H1 (cell line): ENCODE measurements around the gene PSMC4. TPM values are rescaled to one million over a fixed set of nuclear protein-coding genes. Genes with fewer than 3 reads are reported as not detected.
"Not testable (repeated sequence)": the region's sequence is repeated elsewhere in the genome, so short reads cannot be mapped to it uniquely, and the experiment has no call there.

ENCODE experiments used
- CTCF ChIA-PET: fragments of 300-600 bp; sonication (Branson Sonifier 250); formaldehyde crosslinking; loops from one replicate; lab custom pipeline; 2021; ENCODE audit not compliant: partially characterized antibody; lab: Charles Lee
- POLR2A ChIA-PET: fragments of 300-600 bp; sonication (Branson Sonifier 250); formaldehyde crosslinking; loops from one replicate; lab custom pipeline; 2021; ENCODE audit warnings: inconsistent platforms; ENCODE audit not compliant: partially characterized antibody; lab: Charles Lee
- DNase-seq, 2 experiments: peaks; one replicate each; pipeline versions ENCODE4 v3.0.0 to v3.0.0-alpha.2; 2010 to 2022; ENCODE audit warnings: low spot score in 2 of 2, low read depth in 1 of 2, mixed read lengths in 1 of 2
- FAIRE-seq: peaks from 2 replicates; lab custom pipeline; 2011; peaks lifted over from hg19 to GRCh38; lab: Jason Lieb, UNC
- H2AFZ ChIP-seq: 2 replicates; pipeline ENCODE4 v1.8.1; 2012; ENCODE audit warnings: low read length, inconsistent platforms
- H2AK5ac ChIP-seq: 2 replicates; pipeline ENCODE4 v1.6.1; 2013; ENCODE audit warnings: low read depth, low read length
- H2BK120ac ChIP-seq: replicated peaks from 2 replicates; pipeline ENCODE3; 2013; ENCODE audit warnings: low read depth, low read length, inconsistent platforms
- H2BK12ac ChIP-seq: 2 replicates; pipeline ENCODE4 v1.6.1; 2013; ENCODE audit warnings: low read depth, low read length
- H2BK15ac ChIP-seq: 2 replicates; pipeline ENCODE4 v1.6.1; 2013; ENCODE audit warnings: low read length
- H2BK20ac ChIP-seq: 2 replicates; pipeline ENCODE4 v1.6.1; 2013; ENCODE audit warnings: low read length
- H2BK5ac ChIP-seq: 2 replicates; pipeline ENCODE4 v1.6.1; 2013; ENCODE audit warnings: low read depth, low read length
- H3K14ac ChIP-seq: 2 replicates; pipeline ENCODE4 v1.6.1; 2013; ENCODE audit warnings: inconsistent platforms; ENCODE audit not compliant: insufficient read length
- H3K18ac ChIP-seq: 2 replicates; pipeline ENCODE4 v1.6.1; 2013; ENCODE audit warnings: low read length; ENCODE audit errors: extremely low read depth
- H3K23ac ChIP-seq: 2 replicates; pipeline ENCODE4 v1.6.1; 2013; ENCODE audit warnings: inconsistent platforms; ENCODE audit not compliant: insufficient read length
- H3K23me2 ChIP-seq: 2 replicates; pipeline ENCODE4 v1.6.1; 2013; ENCODE audit warnings: low read depth, low read length
- H3K27ac ChIP-seq: 2 replicates; pipeline ENCODE4 v1.6.1; 2011; ENCODE audit warnings: low read depth, low read length, inconsistent platforms
- H3K27me3 ChIP-seq, 4 experiments: replicated peaks in 1 of 4; 1 replicate in 1 of 4; 2 replicates in 3 of 4; pipeline versions ENCODE4 v1.6.1 to v1.8.1; 2011 to 2013; ENCODE audit warnings: low read length in 3 of 4, mild to moderate bottlenecking in 3 of 4, inconsistent platforms in 2 of 4, mixed read lengths in 2 of 4, moderate library complexity in 1 of 4; ENCODE audit not compliant: control insufficient read depth in 3 of 4, insufficient read depth in 3 of 4; ENCODE audit errors: extremely low read depth in 1 of 4
- H3K36me3 ChIP-seq, 4 experiments: 2 replicates each; pipeline versions ENCODE4 v1.6.1 to v1.8.1; 2011 to 2013; ENCODE audit warnings: mild to moderate bottlenecking in 4 of 4, low read length in 3 of 4, moderate library complexity in 2 of 4, control low read depth in 1 of 4, inconsistent platforms in 1 of 4; ENCODE audit not compliant: insufficient read depth in 4 of 4, control insufficient read depth in 2 of 4
- H3K4ac ChIP-seq: replicated peaks from 2 replicates; pipeline ENCODE3; 2013; ENCODE audit warnings: low read length, low read depth, mixed read lengths, inconsistent platforms; ENCODE audit not compliant: insufficient read length
- H3K4me1 ChIP-seq, 4 experiments: replicated peaks in 1 of 4; 1 replicate in 1 of 4; 2 replicates in 3 of 4; pipeline versions ENCODE4 v1.6.1 to v1.8.1; 2011 to 2013; ENCODE audit warnings: low read length in 3 of 4, inconsistent platforms in 2 of 4, mixed read lengths in 1 of 4; ENCODE audit not compliant: insufficient read depth in 4 of 4, control insufficient read depth in 3 of 4
- H3K4me2 ChIP-seq, 2 experiments: 2 replicates each; pipeline versions ENCODE4 v1.6.1 to v1.8.1; 2011 to 2013; ENCODE audit warnings: low read depth in 2 of 2, low read length in 2 of 2, control low read depth in 1 of 2, inconsistent platforms in 1 of 2, mild to moderate bottlenecking in 1 of 2; ENCODE audit not compliant: insufficient read depth in 1 of 2
- H3K4me3 ChIP-seq, 4 experiments: fragments of 200-600, 300-600 bp in 1 of 4; sonication (generic), shearing (Covaris generic), sonication (Bioruptor Twin) in 1 of 4; 2 replicates each; pipeline versions ENCODE4 v1.5.1 to v1.8.1; 2011 to 2016; ENCODE audit warnings: low read length in 4 of 4, low read depth in 3 of 4, control low read depth in 2 of 4, inconsistent platforms in 2 of 4, mild to moderate bottlenecking in 2 of 4, mixed read lengths in 1 of 4, moderate library complexity in 1 of 4; ENCODE audit not compliant: insufficient read depth in 2 of 4; ENCODE audit errors: extremely low read depth in 1 of 4
- H3K56ac ChIP-seq: replicated peaks from 2 replicates; pipeline ENCODE3; 2013; ENCODE audit warnings: low read depth, mild to moderate bottlenecking, mixed read lengths, low read length, inconsistent platforms; ENCODE audit not compliant: insufficient read length
- H3K79me1 ChIP-seq: 2 replicates; pipeline ENCODE4 v1.6.1; 2013; ENCODE audit warnings: low read depth, low read length, control low read depth
- H3K79me2 ChIP-seq, 2 experiments: 2 replicates each; pipeline versions ENCODE4 v1.6.1 to v1.8.1; 2012 to 2013; ENCODE audit warnings: low read length in 2 of 2, mild to moderate bottlenecking in 2 of 2, inconsistent platforms in 1 of 2; ENCODE audit not compliant: insufficient read depth in 2 of 2, control insufficient read depth in 1 of 2
- H3K9ac ChIP-seq, 4 experiments: replicated peaks in 1 of 4; 1 replicate in 1 of 4; 2 replicates in 3 of 4; pipeline versions ENCODE4 v1.6.1 to v1.8.1; 2011 to 2013; ENCODE audit warnings: low read depth in 3 of 4, low read length in 3 of 4, control low read depth in 2 of 4, mild to moderate bottlenecking in 2 of 4, moderate library complexity in 2 of 4, inconsistent platforms in 1 of 4; ENCODE audit errors: extremely low read depth in 1 of 4
- H3K9me3 ChIP-seq, 2 experiments: 2 replicates each; pipeline versions ENCODE4 v1.6.1 to v1.8.1; 2012 to 2013; ENCODE audit warnings: mild to moderate bottlenecking in 2 of 2, moderate library complexity in 2 of 2, control low read depth in 1 of 2, inconsistent platforms in 1 of 2, low read depth in 1 of 2, low read length in 1 of 2, mixed read lengths in 1 of 2; ENCODE audit not compliant: insufficient read depth in 2 of 2
- H4K20me1 ChIP-seq, 2 experiments: replicated peaks in 1 of 2; 2 replicates each; pipeline versions ENCODE3 to v1.8.1; 2011 to 2013; ENCODE audit warnings: inconsistent platforms in 2 of 2, low read length in 2 of 2, mild to moderate bottlenecking in 1 of 2; ENCODE audit not compliant: insufficient read depth in 2 of 2, control insufficient read depth in 1 of 2
- H4K5ac ChIP-seq: 2 replicates; pipeline ENCODE4 v1.6.1; 2013; ENCODE audit warnings: low read length, low read depth, mixed read lengths, inconsistent platforms; ENCODE audit not compliant: insufficient read length
- H4K8ac ChIP-seq: 2 replicates; pipeline ENCODE4 v1.8.0; 2013; ENCODE audit warnings: mild to moderate bottlenecking, moderate library complexity, low read length, inconsistent platforms; ENCODE audit not compliant: insufficient read depth; ENCODE audit errors: extremely low read depth
- H4K91ac ChIP-seq: replicated peaks from 2 replicates; pipeline ENCODE3; 2013; ENCODE audit warnings: low read length, mixed read lengths, inconsistent platforms; ENCODE audit not compliant: insufficient read length
- WGBS, 2 experiments: shearing (Covaris generic) in 1 of 2; methylation state at CpG; one replicate each; pipeline versions ENCODE4 v1.1.6 to v1.1.7; 2013 to 2015; ENCODE audit warnings: low lambda C conversion rate in 2 of 2, mixed read lengths in 2 of 2, inconsistent platforms in 1 of 2, low coverage in 1 of 2, missing lambda C conversion rate in 1 of 2; ENCODE audit not compliant: insufficient replicate concordance in 2 of 2, insufficient coverage in 1 of 2, insufficient read length in 1 of 2; ENCODE audit errors: extremely low coverage in 1 of 2, missing lambda C conversion rate in 1 of 2; 5-methylcytosine and 5-hydroxymethylcytosine counted together
- polyA plus RNA-seq, 7 experiments: library from polyadenylated mRNA; depleted of rRNA in 3 of 7; stranded (reverse) in 5 of 7; unstranded in 2 of 7; fragments of >200 nt in 5 of 7; fragments of 200-250 nt in 2 of 7; gene quantifications; 1 replicate in 5 of 7; 2 replicates in 1 of 7; 4 replicates in 1 of 7; pipeline versions ENCODE4 v1.2.1 to v1.2.3, GENCODE V29; 2011 to 2013; ENCODE audit warnings: missing spikeins in 2 of 7, mixed read lengths in 2 of 7
- total RNA-seq: library from RNA; stranded (reverse); fragmentation: NEBNext Ultra II Directional; extraction: Animal tissue kit (Norgen Biotek cat#: 25700); gene quantifications from 2 replicates; pipeline ENCODE4 v1.2.1, GENCODE V29; 2021

Gene PSMC4
- total and polyA plus RNA-seq, 2 of the 8 experiments (the other 6 are each of a cell fraction or from before 2014, with no cell fraction given): 116 to 126 TPM

- not testable (repeated sequence) for H3K18ac ChIP-seq, H4K5ac ChIP-seq, FAIRE-seq, H2BK120ac ChIP-seq, H3K36me3 ChIP-seq, H3K79me1 ChIP-seq, H4K20me1 ChIP-seq, H3K27me3 ChIP-seq, H3K9ac ChIP-seq, H4K8ac ChIP-seq, DNase-seq, H2AFZ ChIP-seq, H2BK12ac ChIP-seq, H2BK15ac ChIP-seq, H4K91ac ChIP-seq, H3K23ac ChIP-seq, H3K14ac ChIP-seq, H3K4ac ChIP-seq, H2BK20ac ChIP-seq, H3K23me2 ChIP-seq, H3K4me3 ChIP-seq, H2BK5ac ChIP-seq, H3K56ac ChIP-seq, H3K4me2 ChIP-seq, H3K9me3 ChIP-seq, H3K27ac ChIP-seq, H3K79me2 ChIP-seq, H3K4me1 ChIP-seq
- ChIA-PET POLR2A (interaction anchor here (1.4 to 1.6 kb wide), 2 partner anchors 12 to 16 kb away, joined by 3 to 6 read pairs; no protein-coding TSS in a partner anchor), CTCF (interaction anchor here (1.2 kb wide), 1 partner anchor 13 kb away, joined by 5 read pairs; the partner anchor contains the start of gene PSMC4)
- 87% methylated on average over 5 of the region's 5 CpGs; no CpG with 5 or more reads in 1 of the 2 experiments for WGBS, 2 experiments
- H2AK5ac ChIP-seq: 0 out of 2 replicates have a peak overlapping the region, but pooled peaks have one; percentile 48
Measured at GRCh38 chr19:39957886-39958285, 13.1 kb upstream of the PSMC4 start.

DNA sequence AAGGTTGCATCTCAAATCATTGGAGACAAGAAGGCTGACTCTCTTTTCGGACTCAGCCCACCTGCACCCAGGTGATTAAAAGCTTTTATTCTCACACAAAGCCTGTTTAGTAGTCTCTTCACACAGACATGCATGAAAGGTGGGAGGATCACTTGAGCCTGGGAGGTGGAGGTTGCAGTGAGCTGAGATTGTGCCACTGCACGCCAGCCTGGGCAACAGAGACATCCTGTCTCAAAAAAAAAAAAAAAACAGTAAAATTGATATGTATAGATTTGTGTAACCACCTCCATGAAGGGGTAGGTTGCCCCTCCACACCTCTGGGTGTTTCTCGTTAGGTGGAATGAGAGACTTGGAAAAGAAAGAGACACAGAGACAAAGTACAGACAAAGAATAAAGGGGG is 12.0 kb upstream of the PSMC4 start:
- H3K79me2 ChIP-seq: not testable (repeated sequence)

More for the DNA sequence above, 12.0 kb upstream of the PSMC4 start:
- H3K27me3 ChIP-seq, H4K5ac ChIP-seq, H2BK20ac ChIP-seq, FAIRE-seq, H3K23ac ChIP-seq, H3K79me1 ChIP-seq, H2BK120ac ChIP-seq, H3K36me3 ChIP-seq, H4K20me1 ChIP-seq, H2BK15ac ChIP-seq, H2BK5ac ChIP-seq, H2BK12ac ChIP-seq, H3K4me1 ChIP-seq, H3K9ac ChIP-seq, H3K14ac ChIP-seq, H3K9me3 ChIP-seq, H3K4ac ChIP-seq, DNase-seq, H4K8ac ChIP-seq, H3K27ac ChIP-seq, H3K4me2 ChIP-seq, H3K4me3 ChIP-seq, H2AFZ ChIP-seq, H3K56ac ChIP-seq, H3K23me2 ChIP-seq, H4K91ac ChIP-seq, H2AK5ac ChIP-seq, H3K18ac ChIP-seq: not testable (repeated sequence)
- ChIA-PET CTCF (interaction anchor here (0.7 kb wide), 1 partner anchor 11 kb away, joined by 3 read pairs; no protein-coding TSS in a partner anchor), POLR2A (interaction anchor here (0.9 to 1.6 kb wide), 3 partner anchors 11 to 22 kb away, joined by 3 to 6 read pairs (median 3); no protein-coding TSS in a partner anchor)
- WGBS, 2 experiments: 78% methylated on average over 3 of the region's 3 CpGs; no CpG with 5 or more reads in 1 of the 2 experiments
